ENCODE data around the gene LGI2. TPM values are rescaled to one million over a fixed set of nuclear protein-coding genes. Genes with fewer than 3 reads are reported as not detected.

LGI2 gene
- total RNA-seq, 4 donors from 2014 or later, result 4.6 to 13.7 (median 9.7) TPM

DNA sequence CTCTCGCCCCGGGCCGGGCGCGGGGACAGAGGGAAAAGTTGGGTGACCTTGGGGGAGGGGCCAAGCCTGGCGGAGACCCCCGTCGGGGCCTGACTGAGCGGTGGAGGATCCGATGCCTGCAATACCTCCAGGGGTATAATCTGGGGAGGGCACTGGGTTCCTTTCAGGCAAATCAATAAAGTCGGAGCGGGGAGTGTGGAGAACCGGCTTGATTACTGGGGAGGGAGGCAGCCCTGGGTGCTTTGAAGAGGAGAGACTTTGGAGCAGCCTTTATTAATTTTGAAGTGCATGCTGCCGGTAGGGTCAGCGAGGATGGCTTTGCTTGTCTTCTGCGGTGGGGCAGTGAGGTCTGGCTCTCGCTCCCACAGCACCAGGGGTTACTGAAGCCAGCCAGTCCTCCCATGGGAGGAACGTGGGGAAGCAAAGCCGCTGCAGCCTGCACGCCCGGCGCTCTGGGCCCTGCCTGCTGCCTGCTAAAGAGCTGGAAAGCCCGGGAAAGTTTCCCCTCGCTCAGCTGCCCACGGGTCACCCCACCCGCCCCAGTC is 403 bp upstream of the LGI2 start:
- intact Hi-C loops (cut with DNase I), result loop anchor here (10.0 kb wide), 1 partner anchor 546 kb away; no protein-coding TSS in a partner anchor
- WGBS, result 1% methylated on average over 14 of the region's 26 CpGs
- Histone ChIP-seq H3K27me3 (no peaks in the 10 kb centered on the region), H3K27ac (replicated peaks in 1 of 4) (peak overlapping the region; percentile 82 to 86 (median 84)), H3K4me3 (peak overlapping the region; percentile 68 to 74 (median 70)), H3K9me3 (no peaks in the 10 kb centered on the region), H3K4me1 (peaks cover 13 to 44% (median 33%) of the 10 kb centered on the region in 4 donors), H3K36me3 (peaks cover 0 to 4% (median 0%) of the 10 kb centered on the region in 4 donors)
- no peak for DNase-seq (ENCODE audit: extremely low spot score)
- TF ChIP-seq POLR2A (IDR thresholded peaks at IDR 0.05; ENCODE audit: low read depth), result no peak
- TF ChIP-seq EP300 (IDR thresholded peaks at IDR 0.05), result no peak
- no peak for TF ChIP-seq POLR2AphosphoS5 (IDR thresholded peaks at IDR 0.05)
- TF ChIP-seq CTCF (IDR thresholded peaks at IDR 0.05), result no peak

DNA sequence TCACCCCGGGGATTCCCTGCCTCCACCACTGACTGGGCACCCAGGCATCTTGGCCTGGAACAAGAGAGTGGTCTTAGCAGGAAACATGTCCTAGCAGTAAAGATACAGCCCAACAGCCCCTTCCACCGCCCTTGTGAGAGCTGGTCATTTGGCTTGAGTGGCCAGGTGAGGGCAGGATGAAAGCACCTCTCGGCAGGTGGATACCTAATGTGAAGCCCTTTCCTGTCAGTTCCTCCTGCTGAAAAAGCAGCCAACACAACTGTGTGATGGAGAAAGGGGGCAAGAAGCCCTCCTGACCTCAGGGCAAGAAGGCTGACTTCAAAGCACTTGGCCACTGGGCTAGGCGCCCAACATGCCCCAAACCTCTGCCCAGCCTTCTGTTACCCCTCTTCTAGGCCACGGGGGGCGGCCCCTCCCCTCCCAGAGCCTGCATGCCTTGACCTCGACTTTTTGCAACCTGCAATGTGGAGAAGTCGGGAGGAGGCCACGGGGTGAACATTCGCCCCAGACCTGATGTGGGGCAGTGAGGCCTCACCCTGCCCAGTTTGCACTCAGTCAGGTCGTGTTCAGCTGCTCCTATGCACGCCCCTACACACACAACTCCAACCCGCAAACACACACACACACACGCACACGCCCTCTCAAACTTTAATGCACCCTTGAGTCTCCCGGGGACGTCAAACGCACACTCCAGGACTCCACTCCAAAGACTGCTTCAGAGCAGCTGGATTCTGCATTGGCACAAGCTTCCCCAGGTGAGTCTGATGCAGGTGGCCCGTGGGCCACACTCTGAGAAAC is 1.1 kb downstream of the LGI2 start:
- TF ChIP-seq CTCF (IDR thresholded peaks at IDR 0.05), result no peak
- no peak for TF ChIP-seq EP300 (IDR thresholded peaks at IDR 0.05)
- TF ChIP-seq POLR2A (IDR thresholded peaks at IDR 0.05; ENCODE audit: low read depth), result no peak
- TF ChIP-seq POLR2AphosphoS5 (IDR thresholded peaks at IDR 0.05), result no peak
- intact Hi-C loops (cut with DNase I), result loop anchor here (5.0 to 10.0 kb wide), 2 partner anchors 52 to 545 kb away; no protein-coding TSS in a partner anchor
- peaks cover 13 to 44% (median 33%) of the 10 kb centered on the region in 4 donors for H3K4me1 ChIP-seq
- DNase-seq (ENCODE audit: extremely low spot score), result no peak
- H3K9me3 ChIP-seq, result no peaks in the 10 kb centered on the region
- H3K36me3 ChIP-seq, result peaks cover 0 to 14% (median 1%) of the 10 kb centered on the region in 4 donors
- H3K4me3 ChIP-seq, result peak overlapping the region; percentile 68 to 74 (median 70)
- WGBS, result 31% methylated on average over 17 of the region's 19 CpGs
- peak overlapping the region; percentile 52 to 86 (median 84) for H3K27ac ChIP-seq (replicated peaks in 1 of 4)
- H3K27me3 ChIP-seq, result no peaks in the 10 kb centered on the region

- Histone ChIP-seq H3K4me3 (peak overlapping the region in 1 of 4 donors; percentile 68), H3K9me3 (no peaks in the 10 kb centered on the region), H3K36me3 (peaks cover 0 to 22% (median 6%) of the 10 kb centered on the region in 4 donors), H3K27me3 (no peaks in the 10 kb centered on the region), H3K4me1 (peaks cover 13 to 44% (median 33%) of the 10 kb centered on the region in 4 donors), H3K27ac (replicated peaks in 1 of 4) (peak overlapping the region in 3 of 4 donors; percentile 52 to 86 (median 85))
- TF ChIP-seq EP300 (IDR thresholded peaks at IDR 0.05), result no peak
- no peak for TF ChIP-seq POLR2A (IDR thresholded peaks at IDR 0.05; ENCODE audit: low read depth)
- TF ChIP-seq POLR2AphosphoS5 (IDR thresholded peaks at IDR 0.05), result no peak
- no peak for TF ChIP-seq CTCF (IDR thresholded peaks at IDR 0.05)
- intact Hi-C loops (cut with DNase I), result loop anchor here (5.0 kb wide), 1 partner anchor 52 kb away; no protein-coding TSS in a partner anchor
- DNase-seq (ENCODE audit: extremely low spot score), result no peak
- 84% methylated on average over 3 of the region's 3 CpGs for WGBS
Observed at GRCh38 chr4:25028851-25029250, 1.9 kb downstream of the LGI2 start.

DNA sequence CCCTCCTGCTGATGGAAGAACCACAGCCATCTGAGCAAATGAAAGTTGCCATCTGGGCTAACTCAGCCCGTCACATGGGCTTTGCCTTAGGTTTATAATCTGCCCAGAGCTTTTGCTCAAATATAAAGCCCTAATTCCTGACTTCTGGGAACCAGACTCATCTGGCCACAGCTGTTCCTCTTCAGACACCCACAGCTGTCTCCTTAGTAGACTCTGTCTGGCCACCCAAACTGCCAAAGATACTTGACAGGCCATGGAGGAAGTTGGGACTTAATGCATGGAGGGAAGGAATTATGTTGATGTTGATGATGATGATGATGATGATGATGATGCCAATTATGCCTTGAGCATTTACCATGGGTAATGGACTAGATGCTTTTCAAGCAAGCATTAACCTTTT is 8.0 kb downstream of the LGI2 start:
- TF ChIP-seq EP300 (IDR thresholded peaks at IDR 0.05), result no peak
- TF ChIP-seq CTCF (IDR thresholded peaks at IDR 0.05), result no peak
- TF ChIP-seq POLR2AphosphoS5 (IDR thresholded peaks at IDR 0.05), result no peak
- no peak for TF ChIP-seq POLR2A (IDR thresholded peaks at IDR 0.05; ENCODE audit: low read depth)
- no peak for DNase-seq (ENCODE audit: extremely low spot score)
- 100% methylated on average over 1 of the region's 1 CpG for whole genome bisulfite sequencing
- Histone ChIP-seq H3K4me3 (no peak overlapping the region), H3K36me3 (peaks cover 0 to 33% (median 12%) of the 10 kb centered on the region in 4 donors), H3K4me1 (no peaks in the 10 kb centered on the region), H3K27ac (replicated peaks in 1 of 4) (no peak overlapping the region), H3K9me3 (no peaks in the 10 kb centered on the region), H3K27me3 (no peaks in the 10 kb centered on the region)
- intact Hi-C loops (cut with DNase I), result no loop called here

All from esophagus muscularis mucosa (tissue), 4 donors.